HepG2 (cell line): ENCODE results near the gene CACNA1C. TPM values are rescaled to one million over a fixed set of nuclear protein-coding genes. Genes with fewer than 3 reads are reported as not detected.

ENCODE experiments used
- ATAC-seq: fragments of 200-7000 bp; cut with Tn5 transposase; 3 replicates; pipeline ENCODE4 v1.9.1; 2020; ENCODE audit warnings: mild to moderate bottlenecking, moderate library complexity
- BruUV-seq: library from RNA; stranded (reverse); fragments of 400-500 nt; replicated peaks from 2 replicates; lab custom pipeline; 2021; lab: Mats Ljungman, UMichigan
- CTCF ChIA-PET: fragments of 300-600 bp; formaldehyde crosslinking; extraction: SDS; loops from one replicate; lab custom pipeline; 2021; ENCODE audit warnings: low total read pairs, inconsistent platforms, low intra/inter-chr PET ratio; lab: Yijun Ruan, JAX
- POLR2A ChIA-PET: fragments of 350-600 bp; sonication (Branson Sonifier 250); formaldehyde crosslinking; loops from one replicate; lab custom pipeline; 2020; ENCODE audit warnings: antibody characterized with exemption, inconsistent platforms; lab: Yijun Ruan, JAX
- DNase-seq: peaks from one replicate; pipeline ENCODE4 v3.0.0-alpha.2; 2015; ENCODE audit warnings: low spot score
- FAIRE-seq: peaks from 3 replicates; lab custom pipeline; 2011; peaks lifted over from hg19 to GRCh38; lab: Jason Lieb, UNC
- H2AFZ ChIP-seq: one replicate; pipeline ENCODE4 v1.6.1; 2011; ENCODE audit warnings: low read length, inconsistent platforms
- H3K27ac ChIP-seq: fragments of 300-600 bp; 3 replicates; pipeline ENCODE4 v1.8.0; 2011; ENCODE audit warnings: mixed run types, mild to moderate bottlenecking, mixed read lengths, low read length, inconsistent platforms; ENCODE audit not compliant: insufficient read depth; ENCODE audit errors: extremely low read length
- H3K27me3 ChIP-seq, 2 experiments: fragments of 200-600 bp in 1 of 2; 2 replicates in 1 of 2; 3 replicates in 1 of 2; pipeline versions ENCODE4 v1.6.0 to v1.8.0; 2011; ENCODE audit warnings: low read length in 2 of 2, mild to moderate bottlenecking in 2 of 2, moderate library complexity in 2 of 2, inconsistent platforms in 1 of 2; ENCODE audit not compliant: insufficient read depth in 2 of 2, control insufficient read depth in 1 of 2
- H3K36me3 ChIP-seq, 2 experiments: fragments of 200-600 bp in 1 of 2; replicated peaks in 1 of 2; 2 replicates in 1 of 2; 3 replicates in 1 of 2; pipeline versions ENCODE4 v1.5.1 to v1.8.0; 2011; ENCODE audit warnings: low read length in 2 of 2, inconsistent platforms in 1 of 2; ENCODE audit not compliant: insufficient read depth in 2 of 2, control insufficient read depth in 1 of 2
- H3K4me1 ChIP-seq: 2 replicates; pipeline ENCODE4 v1.5.1; 2012; ENCODE audit warnings: low read length, inconsistent platforms; ENCODE audit not compliant: insufficient read depth
- H3K4me2 ChIP-seq: 2 replicates; pipeline ENCODE4 v1.6.0; 2011; ENCODE audit warnings: low read depth, low read length, inconsistent platforms
- H3K4me3 ChIP-seq, 3 experiments: fragments of 200-600 bp in 1 of 3; sonication (generic), shearing (Covaris generic) in 1 of 3; replicated peaks in 1 of 3; 2 replicates each; pipeline ENCODE4 v1.5.1; 2011 to 2016; ENCODE audit warnings: low read length in 3 of 3, inconsistent platforms in 2 of 3, low read depth in 2 of 3, mild to moderate bottlenecking in 2 of 3, control low read depth in 1 of 3, mixed read lengths in 1 of 3; ENCODE audit not compliant: insufficient read depth in 1 of 3
- H3K79me2 ChIP-seq: one replicate; pipeline ENCODE4 v1.6.1; 2011; ENCODE audit warnings: low read length, inconsistent platforms; ENCODE audit not compliant: insufficient read depth
- H3K9ac ChIP-seq: 2 replicates; pipeline ENCODE4 v1.6.0; 2011; ENCODE audit warnings: mild to moderate bottlenecking, low read depth, low read length, inconsistent platforms; ENCODE audit not compliant: insufficient read depth
- H3K9me3 ChIP-seq: 2 replicates; pipeline ENCODE4 v1.5.1; 2012; ENCODE audit warnings: mild to moderate bottlenecking, low read length
- H4K20me1 ChIP-seq: 2 replicates; pipeline ENCODE4 v1.6.0; 2011; ENCODE audit warnings: inconsistent platforms, mild to moderate bottlenecking, low read length, moderate library complexity; ENCODE audit not compliant: insufficient read depth
- CEBPB ChIP-seq: IDR thresholded peaks from 2 replicates; pipeline ENCODE4 v1.6.1; 2011; ENCODE audit warnings: low read depth, low read length, improper control_type of control experiment, borderline replicate concordance
- CERS6 ChIP-seq: sonication (generic); formaldehyde crosslinking; IDR thresholded peaks from 2 replicates; pipeline ENCODE4 v1.5.0; 2020; ENCODE audit warnings: missing genetic modification reagents
- MYNN ChIP-seq: sonication (generic); formaldehyde crosslinking; IDR thresholded peaks from 2 replicates; pipeline ENCODE4 v1.4.0; 2020; ENCODE audit warnings: mild to moderate bottlenecking, low read depth, missing genetic modification reagents
- NFKB2 ChIP-seq: sonication (generic); formaldehyde crosslinking; IDR thresholded peaks from 2 replicates; pipeline ENCODE4 v1.4.0; 2020; ENCODE audit warnings: missing genetic modification reagents, borderline replicate concordance
- PCBP2 ChIP-seq: fragments of 200-400 bp; formaldehyde crosslinking; optimal IDR thresholded peaks from 2 replicates; pipeline ENCODE3; 2018; ENCODE audit warnings: low read length, low read depth; ENCODE audit not compliant: poor library complexity, severe bottlenecking
- RBM39 ChIP-seq: fragments of 200-400 bp; formaldehyde crosslinking; IDR thresholded peaks from one replicate; pipeline ENCODE4 v1.6.1; 2018; ENCODE audit warnings: antibody characterized with exemption, mild to moderate bottlenecking, low read depth, low read length; ENCODE audit not compliant: poor library complexity, severe bottlenecking
- RXRA ChIP-seq: sonication (generic); formaldehyde crosslinking; IDR thresholded peaks from 2 replicates; pipeline ENCODE4 v1.5.1; 2020; ENCODE audit warnings: missing genetic modification reagents
- SKIL ChIP-seq: sonication (generic); formaldehyde crosslinking; IDR thresholded peaks from 2 replicates; pipeline ENCODE4 v1.8.0; 2022; ENCODE audit warnings: missing genetic modification reagents, mild to moderate bottlenecking, moderate library complexity, borderline replicate concordance
- TP53 ChIP-seq: sonication (generic); formaldehyde crosslinking; conservative IDR thresholded peaks from 2 replicates; pipeline ENCODE4 v1.4.0; 2020; ENCODE audit warnings: missing genetic modification reagents
- ZMYM4 ChIP-seq: sonication (generic); formaldehyde crosslinking; IDR thresholded peaks from 2 replicates; pipeline ENCODE4 v1.8.1; 2023; ENCODE audit warnings: mild to moderate bottlenecking, missing genetic modification reagents
- ZNF12 ChIP-seq: sonication (generic); formaldehyde crosslinking; IDR thresholded peaks from 2 replicates; pipeline ENCODE4 v1.5.0; 2020; ENCODE audit warnings: missing genetic modification reagents
- ZNF124 ChIP-seq: sonication (generic); formaldehyde crosslinking; IDR thresholded peaks from 2 replicates; pipeline ENCODE4 v1.4.0; 2020; ENCODE audit warnings: missing genetic modification reagents
- ZNF407 ChIP-seq: sonication (generic); formaldehyde crosslinking; IDR thresholded peaks from one replicate; pipeline ENCODE4 v1.5.1; 2020; ENCODE audit warnings: mild to moderate bottlenecking, missing genetic modification reagents; ENCODE audit errors: not compliant biosample characterization
- ZNF530 ChIP-seq: sonication (generic); formaldehyde crosslinking; IDR thresholded peaks from 2 replicates; pipeline ENCODE4 v1.5.0; 2020; ENCODE audit warnings: low read depth, mild to moderate bottlenecking, missing genetic modification reagents
- WGBS: methylation state at CpG from one replicate; pipeline ENCODE4 v1.1.6; 2017; ENCODE audit warnings: low lambda C conversion rate; 5-methylcytosine and 5-hydroxymethylcytosine counted together
- in situ Hi-C: cut with HindIII; loops from 2 replicates; pipeline ENCODE4 v1.10.0; 2017; ENCODE audit warnings: low pct_unique_long_range_greater_than_20kb; ENCODE audit not compliant: extremely low pct_ligation_motif_present
- intact Hi-C: fragments of 100-400 bp; cut with micrococcal nuclease; formaldehyde crosslinking; loops from one replicate; pipeline ENCODE4 v1.10.0; 2022; ENCODE audit not compliant: unreplicated experiment
- polyA plus RNA-seq, 8 experiments: library from polyadenylated mRNA; depleted of rRNA in 3 of 8; stranded (reverse) in 7 of 8; unstranded in 1 of 8; fragments of >200 nt; fragmentation: Illumina TruSeq in 4 of 8; extraction: Trizol in 4 of 8; gene quantifications; 2 replicates each; pipeline versions ENCODE4 v1.2.1 to v1.2.3, GENCODE V29; 2011 to 2016; ENCODE audit warnings: low read depth in 4 of 8, missing spikeins in 1 of 8, mixed read lengths in 1 of 8; ENCODE audit not compliant: insufficient read depth in 1 of 8
- total RNA-seq, 5 experiments: library from RNA; depleted of rRNA; stranded (reverse); fragments of >200 nt; fragmentation: Illumina TruSeq; extraction: Trizol; gene quantifications; 2 replicates each; pipeline ENCODE4 v1.2.3, GENCODE V29; 2016; ENCODE audit warnings: low read depth in 1 of 5

CACNA1C gene
- total and polyA plus RNA-seq, 2 of the 13 experiments (the other 11 are each of a cell fraction or from before 2014, with no cell fraction given), result not detected

- FAIRE-seq, result no peak
- Histone ChIP-seq H3K4me3 (no peak overlapping the region), H3K27ac (no peak overlapping the region), H3K9ac (no peak overlapping the region), H2AFZ (no peak overlapping the region), H3K4me1 (no peaks in the 10 kb centered on the region), H3K79me2 (no peaks in the 10 kb centered on the region), H3K4me2 (no peak overlapping the region), H3K27me3 (peaks cover 3 to 43% of the 10 kb centered on the region in 2 experiments; a peak in 3 of 5 replicates), H4K20me1 (no peaks in the 10 kb centered on the region), H3K36me3 (no peaks in the 10 kb centered on the region), H3K9me3 (no peaks in the 10 kb centered on the region)
- DNase-seq, result no peak
- POLR2A ChIA-PET, result no interaction called here
- BruUV-seq, result no TSS peak
- WGBS, result 49% methylated on average over 4 of the region's 4 CpGs
- CTCF ChIA-PET, result no interaction called here
- no peak for ATAC-seq
- intact Hi-C loops (no loop called here), in situ Hi-C loops (no loop called here)
- TF ChIP-seq TP53 (no peak), CEBPB (no peak), NFKB2 (CRISPR knock-in tag) (no peak), PCBP2 (no peak), ZNF530 (no peak), MYNN (CRISPR knock-in tag) (no peak), RBM39 (no peak), RXRA (CRISPR knock-in tag) (no peak), SKIL (CRISPR knock-in tag) (no peak), ZMYM4 (CRISPR knock-in tag) (no peak), ZNF407 (CRISPR knock-in tag) (no peak), ZNF124 (CRISPR knock-in tag) (no peak), ZNF12 (CRISPR knock-in tag) (no peak), CERS6 (CRISPR knock-in tag) (no peak)
These were observed 25.4 kb upstream of the CACNA1C start for GRCh38 chr12:2027351-2027750.
